ENCODE results near the gene GRAMD1A.
"Not testable (repeated sequence)": the region's sequence is repeated elsewhere in the genome, so short reads cannot be mapped to it uniquely, and the experiment has no call there.

Gene GRAMD1A

DNA sequence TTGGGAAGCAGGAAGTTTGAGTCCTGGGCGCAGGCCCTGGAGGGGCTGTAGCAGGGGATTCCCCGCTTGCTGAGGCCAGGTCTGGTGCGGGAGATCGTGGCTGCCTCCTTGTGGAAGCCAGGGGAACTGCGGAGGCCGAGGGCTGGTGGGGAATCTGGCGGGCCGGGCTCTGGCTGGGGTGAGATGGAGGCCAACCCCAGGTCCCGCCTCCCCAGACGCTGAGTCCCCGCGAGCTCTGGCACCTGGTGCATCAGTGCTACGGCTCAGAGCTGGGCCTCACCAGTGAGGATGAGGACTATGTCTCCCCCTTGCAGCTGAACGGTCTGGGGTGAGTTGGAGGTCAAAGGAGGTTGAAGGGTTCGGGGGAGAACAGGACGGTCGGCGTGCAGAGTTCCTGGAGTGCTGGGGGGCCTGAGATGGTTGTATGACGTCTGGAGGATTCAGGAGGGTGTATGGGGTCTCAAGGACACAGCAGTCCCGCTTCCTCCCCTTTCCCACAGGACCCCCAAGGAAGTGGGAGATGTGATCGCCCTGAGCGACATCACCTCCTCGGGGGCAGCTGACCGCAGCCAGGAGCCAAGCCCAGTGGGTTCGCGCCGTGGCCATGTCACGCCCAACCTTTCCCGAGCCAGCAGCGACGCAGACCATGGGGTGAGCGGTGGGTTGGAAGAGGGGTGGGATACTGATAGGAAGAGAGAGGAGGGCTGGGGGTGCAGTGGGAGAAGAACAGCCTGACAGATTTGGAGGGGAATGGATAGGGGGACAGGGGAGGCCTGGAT, 13.1 kb downstream of the GRAMD1A start:
- Histone ChIP-seq H3K36me3 (ENCODE audit: control insufficient read depth, insufficient read depth, low read length) (peaks cover 94% of the 10 kb centered on the region), H3K9me3 (ENCODE audit: control insufficient read depth, insufficient read depth, low read length) (no peaks in the 10 kb centered on the region), H3K4me3 (ENCODE audit: low read depth, low read length) (no peak overlapping the region), H3K27me3 (ENCODE audit: control insufficient read depth, insufficient read depth, low read length) (no peaks in the 10 kb centered on the region), H3K4me1 (ENCODE audit: control insufficient read depth, insufficient read depth, low read length) (no peaks in the 10 kb centered on the region), H3K9ac (ENCODE audit: low read depth, low read length) (no peak overlapping the region), H3K27ac (ENCODE audit: low read depth, low read length) (no peak overlapping the region)

DNA sequence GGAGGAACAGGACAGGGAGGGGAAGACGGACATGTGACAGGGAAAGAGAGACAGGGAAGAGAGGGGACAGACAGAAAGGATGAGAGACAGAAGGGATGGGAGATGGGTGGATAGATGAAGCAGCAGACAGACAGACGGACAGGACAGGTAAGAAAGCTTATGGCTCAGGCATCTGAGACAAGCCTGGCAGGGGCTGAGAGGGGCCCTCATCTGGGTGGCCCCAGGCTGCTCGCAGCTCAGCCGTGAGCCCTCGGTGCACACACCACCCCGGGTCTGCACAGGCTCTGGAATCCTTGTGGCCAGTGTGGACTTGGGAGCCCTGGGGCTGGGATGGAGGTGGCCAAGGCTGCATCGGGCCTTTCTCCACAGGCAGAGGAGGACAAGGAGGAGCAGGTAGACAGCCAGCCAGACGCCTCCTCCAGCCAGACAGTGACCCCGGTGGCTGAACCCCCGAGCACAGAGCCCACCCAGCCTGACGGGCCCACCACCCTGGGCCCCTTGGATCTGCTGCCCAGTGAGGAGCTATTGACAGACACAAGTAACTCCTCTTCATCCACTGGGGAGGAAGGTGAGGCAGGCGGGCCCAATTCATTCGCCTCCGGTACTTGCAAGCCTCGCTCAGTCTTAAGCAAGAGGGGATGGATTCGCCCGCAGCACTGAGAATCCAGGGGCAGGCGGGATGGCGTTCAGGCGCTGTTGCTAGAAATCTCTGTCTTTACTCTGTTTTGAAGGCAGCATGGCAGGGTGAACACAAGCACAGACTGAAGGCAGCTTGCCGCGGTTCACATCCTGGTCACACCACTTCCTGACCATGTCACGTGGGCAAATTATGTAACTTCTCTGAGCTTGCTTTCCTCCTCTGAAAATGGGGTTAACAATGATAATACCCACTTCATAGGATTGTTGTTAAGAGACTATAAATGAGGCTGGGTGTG, 14.0 kb downstream of the GRAMD1A start:
- no peaks in the 10 kb centered on the region for H3K4me1 ChIP-seq (ENCODE audit: control insufficient read depth, insufficient read depth, low read length)
- H3K9ac ChIP-seq (ENCODE audit: low read depth, low read length), result no peak overlapping the region
- H3K9me3 ChIP-seq (ENCODE audit: control insufficient read depth, insufficient read depth, low read length), result no peaks in the 10 kb centered on the region
- no peaks in the 10 kb centered on the region for H3K27me3 ChIP-seq (ENCODE audit: control insufficient read depth, insufficient read depth, low read length)
- no peak overlapping the region for H3K27ac ChIP-seq (ENCODE audit: low read depth, low read length)
- H3K36me3 ChIP-seq (ENCODE audit: control insufficient read depth, insufficient read depth, low read length), result peaks cover 94% of the 10 kb centered on the region
- H3K4me3 ChIP-seq (ENCODE audit: low read depth, low read length), result no peak overlapping the region

GRCh38 chr19:35014774-35015173, 14.7 kb downstream of the GRAMD1A start:
- not testable (repeated sequence) for H3K4me1 ChIP-seq (ENCODE audit: control insufficient read depth, insufficient read depth, low read length); H3K9me3 ChIP-seq (ENCODE audit: control insufficient read depth, insufficient read depth, low read length); H3K9ac ChIP-seq (ENCODE audit: low read depth, low read length); H3K4me3 ChIP-seq (ENCODE audit: low read depth, low read length); H3K27ac ChIP-seq (ENCODE audit: low read depth, low read length); H3K27me3 ChIP-seq (ENCODE audit: control insufficient read depth, insufficient read depth, low read length)
- peaks cover 94% of the 10 kb centered on the region for H3K36me3 ChIP-seq (ENCODE audit: control insufficient read depth, insufficient read depth, low read length)

DNA sequence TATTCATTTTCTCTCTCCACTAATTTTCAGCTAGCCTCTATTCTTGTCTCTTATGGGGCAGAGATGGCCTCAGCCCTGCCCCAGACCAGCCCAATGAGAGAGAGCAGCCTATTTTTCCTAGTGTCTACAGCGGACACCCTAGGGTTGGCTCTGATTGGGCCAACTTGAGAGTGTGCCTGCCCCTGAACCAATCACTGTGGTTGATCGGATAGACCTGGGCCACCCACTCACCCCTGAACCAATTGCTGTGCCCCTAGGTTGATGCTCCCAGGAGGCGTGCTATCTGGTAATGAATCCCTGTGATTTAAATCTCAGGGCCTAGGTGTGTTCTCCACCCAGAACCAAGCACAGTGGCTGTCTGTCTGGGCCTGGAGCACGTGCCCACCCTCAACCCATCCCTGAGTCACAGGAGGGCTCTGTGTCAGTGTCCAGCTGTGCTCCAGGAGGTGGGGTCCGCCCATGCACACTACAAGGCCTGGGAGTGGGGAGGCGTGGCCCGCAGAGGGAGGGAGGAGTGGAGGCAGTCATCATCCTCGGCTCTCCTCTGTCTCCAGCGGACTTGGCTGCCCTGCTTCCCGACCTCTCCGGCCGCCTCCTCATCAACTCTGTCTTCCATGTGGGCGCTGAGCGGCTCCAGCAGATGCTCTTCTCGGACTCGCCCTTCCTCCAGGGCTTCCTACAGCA, 15.3 kb downstream of the GRAMD1A start:
- no peaks in the 10 kb centered on the region for H3K9me3 ChIP-seq (ENCODE audit: control insufficient read depth, insufficient read depth, low read length)
- no peak overlapping the region for H3K9ac ChIP-seq (ENCODE audit: low read depth, low read length)
- no peaks in the 10 kb centered on the region for H3K27me3 ChIP-seq (ENCODE audit: control insufficient read depth, insufficient read depth, low read length)
- H3K4me1 ChIP-seq (ENCODE audit: control insufficient read depth, insufficient read depth, low read length), result no peaks in the 10 kb centered on the region
- no peak overlapping the region for H3K4me3 ChIP-seq (ENCODE audit: low read depth, low read length)
- H3K36me3 ChIP-seq (ENCODE audit: control insufficient read depth, insufficient read depth, low read length), result peaks cover 94% of the 10 kb centered on the region
- no peak overlapping the region for H3K27ac ChIP-seq (ENCODE audit: low read depth, low read length)

DNA sequence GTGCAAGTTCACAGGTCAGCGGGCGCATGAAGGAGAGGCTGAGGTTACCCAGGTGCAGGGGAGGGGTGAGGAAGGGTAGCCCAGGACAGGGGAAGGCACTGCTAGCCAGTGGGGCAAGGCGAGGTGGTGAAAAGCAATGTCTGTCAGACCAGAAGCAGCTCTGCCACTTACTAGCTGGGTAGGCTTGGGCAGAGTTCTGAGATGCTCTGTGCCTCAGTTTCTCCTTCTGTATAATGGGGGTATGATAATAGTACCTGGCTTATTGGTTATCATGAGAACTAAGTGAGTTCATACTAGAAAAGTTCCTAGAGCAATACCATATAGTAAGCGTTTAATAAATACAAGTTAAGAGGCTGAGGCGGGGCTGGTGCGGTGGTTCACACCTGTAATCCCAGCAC, 15.8 kb downstream of the GRAMD1A start:
- H3K4me3 ChIP-seq (ENCODE audit: low read depth, low read length), result no peak overlapping the region
- no peak overlapping the region for H3K27ac ChIP-seq (ENCODE audit: low read depth, low read length)
- peaks cover 94% of the 10 kb centered on the region for H3K36me3 ChIP-seq (ENCODE audit: control insufficient read depth, insufficient read depth, low read length)
- H3K9ac ChIP-seq (ENCODE audit: low read depth, low read length), result no peak overlapping the region
- no peaks in the 10 kb centered on the region for H3K4me1 ChIP-seq (ENCODE audit: control insufficient read depth, insufficient read depth, low read length)
- H3K9me3 ChIP-seq (ENCODE audit: control insufficient read depth, insufficient read depth, low read length), result no peaks in the 10 kb centered on the region
- H3K27me3 ChIP-seq (ENCODE audit: control insufficient read depth, insufficient read depth, low read length), result no peaks in the 10 kb centered on the region

DNA sequence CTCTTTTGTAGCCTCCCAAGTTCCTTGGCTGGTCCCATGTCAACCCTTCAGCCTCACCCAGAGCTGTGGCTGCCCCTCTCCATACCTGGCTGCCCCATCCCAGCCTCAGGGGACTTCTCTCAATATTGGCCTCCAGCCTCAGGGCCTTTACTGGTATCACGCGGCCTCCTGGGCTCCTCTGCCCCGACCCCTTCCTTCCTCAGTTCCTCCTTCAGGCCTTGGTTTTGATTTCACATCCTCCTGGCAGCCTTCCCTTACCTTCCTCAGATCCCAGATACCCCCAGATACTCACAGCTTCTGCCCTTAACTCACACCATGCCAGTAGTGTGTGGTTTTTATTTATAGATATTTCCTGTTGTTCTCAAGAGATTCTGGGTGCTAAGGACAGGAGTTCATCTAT, 17.4 kb downstream of the GRAMD1A start:
- Histone ChIP-seq H3K27ac (ENCODE audit: low read depth, low read length) (no peak overlapping the region), H3K9me3 (ENCODE audit: control insufficient read depth, insufficient read depth, low read length) (no peaks in the 10 kb centered on the region), H3K4me3 (ENCODE audit: low read depth, low read length) (no peak overlapping the region), H3K27me3 (ENCODE audit: control insufficient read depth, insufficient read depth, low read length) (no peaks in the 10 kb centered on the region), H3K4me1 (ENCODE audit: control insufficient read depth, insufficient read depth, low read length) (no peaks in the 10 kb centered on the region), H3K36me3 (ENCODE audit: control insufficient read depth, insufficient read depth, low read length) (peaks cover 94% of the 10 kb centered on the region), H3K9ac (ENCODE audit: low read depth, low read length) (no peak overlapping the region)

DNA sequence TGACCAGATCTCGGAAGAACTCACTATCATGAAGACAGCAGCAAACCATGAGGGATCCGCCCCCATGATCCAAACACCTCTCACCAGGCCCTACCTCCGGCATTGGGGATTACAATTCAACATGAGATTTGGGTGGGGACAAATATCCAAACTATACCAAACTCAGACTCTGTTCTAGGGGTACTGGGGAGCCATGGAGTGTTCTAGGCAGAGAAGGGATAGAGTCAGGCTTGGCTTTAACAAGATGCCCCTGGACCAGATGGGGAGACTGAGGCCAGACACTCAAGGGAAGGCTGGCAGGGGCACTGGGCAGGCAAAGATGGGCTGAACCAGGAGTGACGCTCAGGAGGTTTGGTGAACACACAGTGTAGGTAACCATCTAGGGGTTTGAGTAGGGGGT, 18.3 kb downstream of the GRAMD1A start:
- Histone ChIP-seq H3K27me3 (ENCODE audit: control insufficient read depth, insufficient read depth, low read length) (no peaks in the 10 kb centered on the region), H3K9ac (ENCODE audit: low read depth, low read length) (no peak overlapping the region), H3K4me3 (ENCODE audit: low read depth, low read length) (no peak overlapping the region), H3K9me3 (ENCODE audit: control insufficient read depth, insufficient read depth, low read length) (no peaks in the 10 kb centered on the region), H3K4me1 (ENCODE audit: control insufficient read depth, insufficient read depth, low read length) (no peaks in the 10 kb centered on the region), H3K36me3 (ENCODE audit: control insufficient read depth, insufficient read depth, low read length) (peaks cover 97% of the 10 kb centered on the region), H3K27ac (ENCODE audit: low read depth, low read length) (no peak overlapping the region)

DNA sequence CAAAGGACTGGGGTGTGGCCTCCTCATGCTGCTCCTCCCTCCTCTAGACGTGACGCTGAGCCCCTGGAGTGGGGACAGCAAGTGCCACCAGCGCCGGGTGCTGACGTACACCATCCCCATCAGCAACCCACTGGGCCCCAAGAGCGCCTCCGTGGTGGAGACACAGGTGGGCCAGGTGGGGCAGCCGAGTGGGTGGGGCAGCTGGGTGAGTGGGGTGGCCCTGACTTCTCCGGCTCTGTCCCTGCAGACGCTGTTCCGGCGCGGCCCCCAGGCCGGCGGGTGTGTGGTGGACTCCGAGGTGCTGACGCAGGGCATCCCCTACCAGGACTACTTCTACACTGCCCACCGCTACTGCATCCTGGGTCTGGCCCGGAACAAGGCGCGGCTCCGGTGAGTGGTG, 19.0 kb downstream of the GRAMD1A start:
- peaks cover 97% of the 10 kb centered on the region for H3K36me3 ChIP-seq (ENCODE audit: control insufficient read depth, insufficient read depth, low read length)
- no peaks in the 10 kb centered on the region for H3K27me3 ChIP-seq (ENCODE audit: control insufficient read depth, insufficient read depth, low read length)
- H3K4me1 ChIP-seq (ENCODE audit: control insufficient read depth, insufficient read depth, low read length), result no peaks in the 10 kb centered on the region
- no peaks in the 10 kb centered on the region for H3K9me3 ChIP-seq (ENCODE audit: control insufficient read depth, insufficient read depth, low read length)
- H3K4me3 ChIP-seq (ENCODE audit: low read depth, low read length), result no peak overlapping the region
- H3K27ac ChIP-seq (ENCODE audit: low read depth, low read length), result no peak overlapping the region
- H3K9ac ChIP-seq (ENCODE audit: low read depth, low read length), result no peak overlapping the region

DNA sequence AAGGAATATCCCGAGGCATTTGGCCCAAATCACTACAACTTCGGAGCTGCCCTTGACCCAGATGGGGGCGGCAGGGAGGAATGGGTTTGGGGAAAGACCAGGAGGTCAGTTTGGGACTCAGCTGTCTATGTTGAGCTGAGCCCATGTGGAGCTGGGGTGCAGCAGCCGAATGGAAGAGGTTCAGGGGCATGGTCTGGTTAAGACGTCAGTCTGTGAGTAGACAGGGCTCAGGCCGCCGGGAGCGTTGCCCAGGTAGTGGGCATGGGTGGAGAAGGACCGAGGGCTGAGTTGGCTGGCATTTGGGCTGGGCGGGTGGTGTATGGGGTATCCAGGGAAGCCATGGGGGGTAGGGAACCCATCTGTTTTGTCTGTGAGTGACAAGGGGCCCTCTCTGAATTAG, 20.9 kb downstream of the GRAMD1A start:
- Histone ChIP-seq H3K9ac (ENCODE audit: low read depth, low read length) (no peak overlapping the region), H3K36me3 (ENCODE audit: control insufficient read depth, insufficient read depth, low read length) (peaks cover 97% of the 10 kb centered on the region)

GRCh38 chr19:35021596-35021995, 21.5 kb downstream of the GRAMD1A start:
- H3K36me3 ChIP-seq (ENCODE audit: control insufficient read depth, insufficient read depth, low read length), result peaks cover 98% of the 10 kb centered on the region
- H3K4me3 ChIP-seq (ENCODE audit: low read depth, low read length), result no peak overlapping the region
- H3K27ac ChIP-seq (ENCODE audit: low read depth, low read length), result no peak overlapping the region
- no peaks in the 10 kb centered on the region for H3K9me3 ChIP-seq (ENCODE audit: control insufficient read depth, insufficient read depth, low read length)
- H3K4me1 ChIP-seq (ENCODE audit: control insufficient read depth, insufficient read depth, low read length), result no peaks in the 10 kb centered on the region
- H3K27me3 ChIP-seq (ENCODE audit: control insufficient read depth, insufficient read depth, low read length), result no peaks in the 10 kb centered on the region
- H3K9ac ChIP-seq (ENCODE audit: low read depth, low read length), result no peak overlapping the region

More for the DNA sequence above, 20.9 kb downstream of the GRAMD1A start:
- no peak overlapping the region for H3K4me3 ChIP-seq (ENCODE audit: low read depth, low read length)
- H3K9me3 ChIP-seq (ENCODE audit: control insufficient read depth, insufficient read depth, low read length), result no peaks in the 10 kb centered on the region
- no peak overlapping the region for H3K27ac ChIP-seq (ENCODE audit: low read depth, low read length)
- H3K4me1 ChIP-seq (ENCODE audit: control insufficient read depth, insufficient read depth, low read length), result no peaks in the 10 kb centered on the region
- H3K27me3 ChIP-seq (ENCODE audit: control insufficient read depth, insufficient read depth, low read length), result no peaks in the 10 kb centered on the region

All from HUES48 (cell line).